Measurements from ENCODE around the gene SP140. TPM values are rescaled to one million over a fixed set of nuclear protein-coding genes. Genes with fewer than 3 reads are reported as not detected.

The SP140 gene
- polyA plus RNA-seq, 3 donors = 2.5 to 7.3 (median 5.9) TPM

- intact Hi-C loops (cut with micrococcal nuclease) = no loop called here
- Mint-ChIP-seq H3K27ac (no peak overlapping the region), H3K36me3 (peaks cover 95 to 97% of the 10 kb centered on the region in 2 donors), H3K9me3 (peaks cover 0 to 2% (median 0%) of the 10 kb centered on the region in 7 donors), H3K27me3 (ENCODE audit: low read depth in 3 of 3) (peaks cover 0 to 2% (median 0%) of the 10 kb centered on the region in 3 donors), H3K4me3 (no peak overlapping the region), H3K4me1 (no peaks in the 10 kb centered on the region)
- Histone ChIP-seq H4K20me1 (ENCODE audit: insufficient read depth, low read length) (peaks cover 48% of the 10 kb centered on the region), H3K79me2 (ENCODE audit: insufficient read depth, low read length) (no peaks in the 10 kb centered on the region), H3K36me3 (replicated peaks in 1 of 2; ENCODE audit: control insufficient read depth in 1 of 2, insufficient read depth in 2 of 2, low read length in 2 of 2) (peaks cover 85 to 99% of the 10 kb centered on the region in 2 donors), H3K27ac (ENCODE audit: low read depth in 1 of 2, low read length in 2 of 2) (no peak overlapping the region), H3K27me3 (ENCODE audit: control insufficient read depth in 2 of 2, insufficient read depth in 2 of 2, low read length in 2 of 2) (no peaks in the 10 kb centered on the region), H3K4me1 (ENCODE audit: control insufficient read depth in 1 of 2, insufficient read depth in 2 of 2, low read length in 2 of 2) (no peaks in the 10 kb centered on the region), H3K9me3 (replicated peaks in 1 of 2; ENCODE audit: control insufficient read depth in 1 of 2, insufficient read depth in 1 of 2, low read length in 2 of 2) (no peaks in the 10 kb centered on the region), H3K9ac (ENCODE audit: insufficient read depth, low read length, poor library complexity, severe bottlenecking) (no peak overlapping the region), H2AFZ (ENCODE audit: insufficient read depth, low read depth, low read length, poor library complexity, severe bottlenecking) (no peak overlapping the region), H3K4me3 (replicated peaks in 1 of 3; ENCODE audit: low read depth in 2 of 3, low read length in 3 of 3) (no peak overlapping the region), H3K4me2 (replicated peaks; ENCODE audit: extremely low read depth, low read length, poor library complexity, severe bottlenecking) (no peak overlapping the region)
- TF ChIP-seq CTCF (IDR thresholded peaks at IDR 0.05) = no peak
- DNase-seq = no peak
- WGBS (ENCODE audit: insufficient coverage) = no CpG with 5 or more reads among the region's 2 CpGs
Measured at GRCh38 chr2:230181195-230181594, 44.3 kb upstream of the SP140 start.

DNA sequence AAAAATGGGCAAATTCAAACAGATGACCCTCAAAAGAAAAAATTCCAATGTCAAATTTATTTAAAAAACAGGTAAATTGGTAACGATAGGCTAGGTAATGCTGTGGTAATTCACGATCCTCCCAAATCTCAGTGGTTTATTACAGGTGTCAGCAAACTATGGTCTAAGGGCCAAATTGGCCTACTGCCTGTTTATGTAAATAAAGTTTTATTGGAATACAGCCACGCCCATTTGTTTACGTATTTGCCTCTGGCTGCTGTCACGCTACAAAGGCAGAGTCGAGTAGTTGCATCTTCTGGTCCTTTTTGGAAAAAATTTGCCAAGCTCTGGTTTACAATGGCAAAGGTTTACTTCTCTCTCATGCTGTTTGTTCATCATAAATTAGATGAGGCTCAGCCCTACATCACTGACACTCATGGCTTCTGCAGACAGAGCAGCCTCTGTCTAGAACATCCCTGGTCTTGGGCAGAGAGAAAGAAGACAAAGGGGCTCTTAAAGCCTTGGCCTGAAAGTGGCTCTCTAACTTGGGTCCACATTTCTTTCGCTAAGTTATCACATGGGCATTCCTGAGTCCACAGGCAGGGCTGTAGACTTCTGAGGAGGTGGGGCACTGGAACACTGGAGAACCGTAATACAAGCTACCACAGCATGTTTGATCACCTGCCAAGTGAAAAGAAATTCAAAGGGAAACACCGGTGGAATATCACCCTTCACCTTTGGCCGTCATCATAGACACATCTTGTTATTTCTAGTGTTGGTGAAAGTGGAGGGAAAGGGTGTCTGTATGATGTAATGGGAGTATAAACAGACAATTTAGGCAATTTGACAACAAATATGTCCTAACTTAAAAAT, 40.6 kb upstream of the SP140 start:
- peak overlapping the region in 3 of 7 donors; percentile 5 to 38 (median 5) for H3K27ac Mint-ChIP-seq
- WGBS (ENCODE audit: insufficient coverage) = 93% methylated on average over 3 of the region's 10 CpGs
- H3K36me3 Mint-ChIP-seq = peaks cover 61 to 66% of the 10 kb centered on the region in 2 donors

More for the DNA sequence above, 40.6 kb upstream of the SP140 start:
- Histone ChIP-seq H3K27ac (ENCODE audit: low read depth in 1 of 2, low read length in 2 of 2) (no peak overlapping the region), H3K4me2 (replicated peaks; ENCODE audit: extremely low read depth, low read length, poor library complexity, severe bottlenecking) (no peak overlapping the region), H3K36me3 (replicated peaks in 1 of 2; ENCODE audit: control insufficient read depth in 1 of 2, insufficient read depth in 2 of 2, low read length in 2 of 2) (peaks cover 49 to 63% of the 10 kb centered on the region in 2 donors), H3K27me3 (ENCODE audit: control insufficient read depth in 2 of 2, insufficient read depth in 2 of 2, low read length in 2 of 2) (no peaks in the 10 kb centered on the region), H3K9me3 (replicated peaks in 1 of 2; ENCODE audit: control insufficient read depth in 1 of 2, insufficient read depth in 1 of 2, low read length in 2 of 2) (no peaks in the 10 kb centered on the region), H3K79me2 (ENCODE audit: insufficient read depth, low read length) (no peaks in the 10 kb centered on the region), H3K4me1 (ENCODE audit: control insufficient read depth in 1 of 2, insufficient read depth in 2 of 2, low read length in 2 of 2) (no peaks in the 10 kb centered on the region), H4K20me1 (ENCODE audit: insufficient read depth, low read length) (peaks cover 38% of the 10 kb centered on the region), H2AFZ (ENCODE audit: insufficient read depth, low read depth, low read length, poor library complexity, severe bottlenecking) (no peak overlapping the region), H3K9ac (ENCODE audit: insufficient read depth, low read length, poor library complexity, severe bottlenecking) (no peak overlapping the region), H3K4me3 (replicated peaks in 1 of 3; ENCODE audit: low read depth in 2 of 3, low read length in 3 of 3) (no peak overlapping the region)
- no peak overlapping the region for H3K4me3 Mint-ChIP-seq
- intact Hi-C loops (cut with micrococcal nuclease) = no loop called here
- no peaks in the 10 kb centered on the region for H3K4me1 Mint-ChIP-seq
- peaks cover 0 to 6% (median under 1%) of the 10 kb centered on the region in 7 donors for H3K9me3 Mint-ChIP-seq
- H3K27me3 Mint-ChIP-seq (ENCODE audit: low read depth in 3 of 3) = no peaks in the 10 kb centered on the region
- no peak for DNase-seq
- TF ChIP-seq CTCF (IDR thresholded peaks at IDR 0.05) = no peak
